CD4-positive, alpha-beta T cell (primary cell): ENCODE data around the gene CSAD. TPM values are rescaled to one million over a fixed set of nuclear protein-coding genes. Genes with fewer than 3 reads are reported as not detected.
A peak's percentile ranks its signal among the peaks of the same experiment; 100 is the strongest.

ENCODE experiments used
- ATAC-seq: fragments of 200-7000 bp; cut with Tn5 transposase; one replicate; pipeline ENCODE4 v1.10.0; 2022; ENCODE audit warnings: mild to moderate bottlenecking; ENCODE audit not compliant: poor library complexity
- CTCF ChIA-PET: fragments of 350-600 bp; sonication (Branson Sonifier 250); formaldehyde crosslinking; loops from one replicate; lab custom pipeline; 2021; ENCODE audit warnings: antibody characterized with exemption, inconsistent platforms; lab: Charles Lee
- POLR2A ChIA-PET: fragments of 350-600 bp; sonication (Branson Sonifier 250); formaldehyde crosslinking; loops from one replicate; lab custom pipeline; 2021; ENCODE audit warnings: antibody characterized with exemption, inconsistent platforms; lab: Charles Lee
- DNase-seq, 14 experiments: peaks; one replicate each; pipeline ENCODE4 v3.0.0-alpha.2; 2013 to 2020; ENCODE audit warnings: mixed read lengths in 2 of 14
- H3K27ac ChIP-seq, 2 donors: one replicate each; pipeline versions ENCODE4 v1.5.1 to v1.7.0; 2013; ENCODE audit warnings: low read length in 2 of 2, low read depth in 1 of 2, mild to moderate bottlenecking in 1 of 2
- H3K27me3 ChIP-seq, 2 experiments: 1 replicate in 1 of 2; 2 replicates in 1 of 2; pipeline versions ENCODE4 v1.6.1 to v1.7.0; 2013; ENCODE audit warnings: low read length in 2 of 2, control low read depth in 1 of 2, mild to moderate bottlenecking in 1 of 2, moderate library complexity in 1 of 2; ENCODE audit not compliant: insufficient read depth in 2 of 2, control insufficient read depth in 1 of 2
- H3K36me3 ChIP-seq: one replicate; pipeline ENCODE4 v1.6.1; 2013; ENCODE audit warnings: low read length, control low read depth; ENCODE audit not compliant: insufficient read depth
- H3K4me1 ChIP-seq: one replicate; pipeline ENCODE4 v1.6.1; 2013; ENCODE audit warnings: low read length, control low read depth; ENCODE audit not compliant: insufficient read depth
- H3K4me3 ChIP-seq: one replicate; pipeline ENCODE4 v1.5.1; 2013; ENCODE audit warnings: mild to moderate bottlenecking, low read length, moderate library complexity
- H3K9me3 ChIP-seq, 2 experiments: 1 replicate in 1 of 2; 2 replicates in 1 of 2; pipeline versions ENCODE4 v1.6.1 to v1.7.0; 2013; ENCODE audit warnings: low read length in 2 of 2, mild to moderate bottlenecking in 2 of 2, control low read depth in 1 of 2, moderate library complexity in 1 of 2; ENCODE audit not compliant: control insufficient read depth in 1 of 2, insufficient read depth in 1 of 2
- H3K27ac Mint-ChIP-seq: one replicate; pipeline ENCODE4 v1.8.0; 2020; ENCODE audit warnings: mixed read lengths
- H3K27me3 Mint-ChIP-seq: one replicate; pipeline ENCODE4 v1.8.0; 2021; ENCODE audit warnings: mixed read lengths
- H3K36me3 Mint-ChIP-seq: one replicate; pipeline ENCODE4 v1.8.0; 2021; ENCODE audit warnings: low read depth, mixed read lengths
- H3K4me1 Mint-ChIP-seq: one replicate; pipeline ENCODE4 v1.8.0; 2021; ENCODE audit warnings: low read depth, mixed read lengths
- H3K4me3 Mint-ChIP-seq: one replicate; pipeline ENCODE4 v1.8.0; 2020; ENCODE audit warnings: mild to moderate bottlenecking, mixed read lengths
- H3K9me3 Mint-ChIP-seq: one replicate; pipeline ENCODE4 v1.8.0; 2020; ENCODE audit warnings: mixed read lengths
- intact Hi-C, 2 experiments: fragments of 100-400 bp; cut with DNase I in 1 of 2; cut with micrococcal nuclease in 1 of 2; formaldehyde crosslinking; loops; one replicate each; pipeline versions ENCODE4 v1.15.1 to v1.9.0; 2023 to 2025; cut with DNase I, micrococcal nuclease
- total RNA-seq, 174 experiments: library from RNA in 2 of 174; stranded (reverse) in 2 of 174; gene quantifications; one replicate each; pipeline ENCODE4 v1.2.3 and lab custom pipeline; 2021 to 2026
- TF ChIP-seq, protein P1 (sequence below): fragments of 200-600 bp; IDR thresholded peaks from one replicate; pipeline ENCODE4 v1.8.0; 2022; ENCODE audit warnings: antibody characterized with exemption, mild to moderate bottlenecking

CSAD gene
- total RNA-seq, 2 experiments from 2014 or later: 56.7 to 57.3 TPM

DNA sequence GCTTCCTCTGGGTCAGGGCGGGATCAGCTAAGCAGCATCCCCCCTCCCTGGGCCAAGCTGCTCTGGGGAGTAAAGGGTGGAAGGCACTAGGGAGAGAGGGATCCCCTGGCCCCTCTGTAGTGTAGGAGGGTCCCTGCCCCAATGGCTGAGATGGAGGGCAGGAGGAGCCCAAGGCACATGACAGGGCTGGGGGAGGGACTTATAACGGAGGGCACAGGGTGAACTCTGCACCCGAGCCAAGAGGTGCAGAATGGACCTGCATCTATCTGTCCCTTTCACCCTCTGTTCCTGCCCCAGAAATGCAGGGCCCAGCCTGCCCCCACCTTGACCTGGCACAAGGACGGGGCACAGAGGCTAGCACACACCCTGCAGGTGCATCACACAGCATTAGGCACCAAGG lies 30.1 kb upstream of the CSAD start:
- H3K36me3 Mint-ChIP-seq: peaks cover 68% of the 10 kb centered on the region
- POLR2A ChIA-PET: interaction anchor here (1.0 to 5.0 kb wide), 5 partner anchors 13 to 85 kb away, joined by 3 to 45 read pairs (median 4); partner anchors contain the start of genes CSAD, ESPL1, PFDN5 and ZNF740

DNA sequence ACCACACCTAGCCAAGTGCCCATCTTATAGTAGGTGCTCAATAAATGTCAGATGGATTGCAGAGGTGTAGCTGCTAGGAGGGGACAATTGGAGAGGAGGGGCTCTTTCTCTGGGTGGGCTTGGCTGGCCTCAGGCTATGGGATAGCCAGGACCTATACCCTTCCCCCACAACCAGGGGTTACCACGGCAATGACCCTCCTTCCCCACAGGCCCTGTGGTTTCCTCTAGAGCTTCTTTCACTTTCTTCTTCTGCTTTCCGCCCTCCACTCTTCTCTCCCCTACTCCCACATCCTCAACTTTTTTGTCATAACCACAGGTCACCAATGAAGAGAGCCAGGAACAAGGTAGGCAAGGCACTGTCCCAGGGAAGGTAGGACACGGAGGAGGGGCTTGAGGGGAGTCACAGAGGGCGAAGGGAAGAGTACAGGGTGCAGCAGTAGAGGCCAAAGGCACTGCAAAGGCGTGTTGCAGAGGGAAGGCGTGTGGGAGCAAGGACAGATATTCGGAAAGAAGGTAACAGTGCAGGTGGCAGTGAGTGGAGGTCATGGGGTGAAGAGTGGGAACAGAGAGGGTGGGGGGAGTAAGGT lies 28.2 kb upstream of the CSAD start:
- Histone ChIP-seq H3K36me3 (peaks cover 38% of the 10 kb centered on the region), H3K27me3 (no peaks in the 10 kb centered on the region), H3K9me3 (no peaks in the 10 kb centered on the region), H3K4me3 (peak overlapping the region; percentile 29), H3K4me1 (peaks cover 80% of the 10 kb centered on the region), H3K27ac (peak overlapping the region; percentile 57 to 78)
- Mint-ChIP-seq H3K9me3 (no peaks in the 10 kb centered on the region), H3K4me3 (peak overlapping the region; percentile 77), H3K36me3 (peaks cover 50% of the 10 kb centered on the region), H3K27ac (peak overlapping the region; percentile 73), H3K4me1 (peaks cover 67% of the 10 kb centered on the region), H3K27me3 (no peaks in the 10 kb centered on the region)
- intact Hi-C loops: no loop called here
- DNase-seq: peak in 4 of 14 experiments; percentile 41 to 77 (median 48)
- POLR2A ChIA-PET: interaction anchor here (0.7 to 5.0 kb wide), 13 partner anchors 8 to 203 kb away, joined by 3 to 45 read pairs (median 8); partner anchors contain the start of genes AAAS, CSAD, EIF4B and ESPL1
- TF ChIP-seq, protein P1, sequence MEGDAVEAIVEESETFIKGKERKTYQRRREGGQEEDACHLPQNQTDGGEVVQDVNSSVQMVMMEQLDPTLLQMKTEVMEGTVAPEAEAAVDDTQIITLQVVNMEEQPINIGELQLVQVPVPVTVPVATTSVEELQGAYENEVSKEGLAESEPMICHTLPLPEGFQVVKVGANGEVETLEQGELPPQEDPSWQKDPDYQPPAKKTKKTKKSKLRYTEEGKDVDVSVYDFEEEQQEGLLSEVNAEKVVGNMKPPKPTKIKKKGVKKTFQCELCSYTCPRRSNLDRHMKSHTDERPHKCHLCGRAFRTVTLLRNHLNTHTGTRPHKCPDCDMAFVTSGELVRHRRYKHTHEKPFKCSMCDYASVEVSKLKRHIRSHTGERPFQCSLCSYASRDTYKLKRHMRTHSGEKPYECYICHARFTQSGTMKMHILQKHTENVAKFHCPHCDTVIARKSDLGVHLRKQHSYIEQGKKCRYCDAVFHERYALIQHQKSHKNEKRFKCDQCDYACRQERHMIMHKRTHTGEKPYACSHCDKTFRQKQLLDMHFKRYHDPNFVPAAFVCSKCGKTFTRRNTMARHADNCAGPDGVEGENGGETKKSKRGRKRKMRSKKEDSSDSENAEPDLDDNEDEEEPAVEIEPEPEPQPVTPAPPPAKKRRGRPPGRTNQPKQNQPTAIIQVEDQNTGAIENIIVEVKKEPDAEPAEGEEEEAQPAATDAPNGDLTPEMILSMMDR: no peak
- ATAC-seq: no peak
- CTCF ChIA-PET: interaction anchor here (0.8 to 2.5 kb wide), 7 partner anchors 11 to 136 kb away, joined by 4 to 12 read pairs (median 5); partner anchors contain the start of genes AAAS, CSAD, ESPL1 and ZNF740

More for the DNA sequence above, 30.1 kb upstream of the CSAD start:
- Histone ChIP-seq H3K36me3 (peaks cover 56% of the 10 kb centered on the region), H3K4me3 (no peak overlapping the region), H3K27ac (no peak overlapping the region), H3K4me1 (peaks cover 80% of the 10 kb centered on the region), H3K27me3 (no peaks in the 10 kb centered on the region), H3K9me3 (no peaks in the 10 kb centered on the region)
- Mint-ChIP-seq H3K4me1 (peaks cover 65% of the 10 kb centered on the region), H3K9me3 (no peaks in the 10 kb centered on the region), H3K4me3 (no peak overlapping the region), H3K27me3 (no peaks in the 10 kb centered on the region), H3K27ac (peak overlapping the region; percentile 6)
- CTCF ChIA-PET: interaction anchor here (3.1 to 4.1 kb wide), 2 partner anchors 41 to 56 kb away, joined by 19 to 37 read pairs; partner anchors contain the start of gene ESPL1
- TF ChIP-seq, protein P1: no peak
- intact Hi-C loops: loop anchor here (5.0 kb wide), 2 partner anchors 56 to 131 kb away; partner anchors contain the start of gene ESPL1 (in 1 of the 2)
- ATAC-seq (no peak), DNase-seq (no peak)

DNA sequence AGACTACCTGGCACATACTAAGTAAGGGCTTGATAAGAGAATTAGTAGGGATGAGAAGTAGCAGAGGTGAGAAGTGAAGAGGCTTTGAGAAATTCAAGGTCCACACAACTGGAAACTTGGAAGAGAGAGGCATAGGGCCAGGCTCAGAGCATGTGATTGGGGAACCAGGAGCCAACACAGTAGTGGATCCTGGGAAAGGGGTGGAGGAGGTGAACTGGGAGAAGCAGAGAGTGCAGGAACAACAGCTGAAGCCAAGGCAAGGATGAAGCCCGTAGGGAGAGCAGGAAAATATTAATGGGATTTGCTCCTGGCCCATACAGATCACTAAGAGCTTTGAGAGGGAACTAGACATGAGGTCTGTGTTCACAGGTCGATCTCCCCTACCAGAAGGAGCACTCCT lies 27.7 kb upstream of the CSAD start:
- Histone ChIP-seq H3K4me1 (peaks cover 79% of the 10 kb centered on the region), H3K27ac (peak overlapping the region; percentile 57 to 78), H3K9me3 (no peaks in the 10 kb centered on the region), H3K4me3 (peak overlapping the region; percentile 29), H3K27me3 (no peaks in the 10 kb centered on the region), H3K36me3 (peaks cover 35% of the 10 kb centered on the region)
- H3K4me1 Mint-ChIP-seq: peaks cover 66% of the 10 kb centered on the region
- ATAC-seq (no peak), DNase-seq (no peak)
- POLR2A ChIA-PET: interaction anchor here (0.7 to 5.0 kb wide), 13 partner anchors 8 to 202 kb away, joined by 3 to 45 read pairs (median 8); partner anchors contain the start of genes CSAD, EIF4B, ESPL1 and PFDN5
- H3K27ac Mint-ChIP-seq: peak overlapping the region; percentile 73
- H3K27me3 Mint-ChIP-seq: no peaks in the 10 kb centered on the region
- no peaks in the 10 kb centered on the region for H3K9me3 Mint-ChIP-seq
- H3K36me3 Mint-ChIP-seq: peaks cover 49% of the 10 kb centered on the region
- intact Hi-C loops: no loop called here
- TF ChIP-seq, protein P1: no peak
- peak overlapping the region; percentile 77 for H3K4me3 Mint-ChIP-seq
- CTCF ChIA-PET: interaction anchor here (1.0 to 2.5 kb wide), 7 partner anchors 11 to 137 kb away, joined by 3 to 12 read pairs (median 5); partner anchors contain the start of genes AAAS, CSAD, ESPL1 and ZNF740
